ENCODE data around the gene F12.
A peak's percentile ranks its signal among the peaks of the same experiment; 100 is the strongest.
"Not testable (repeated sequence)": the region's sequence is repeated elsewhere in the genome, so short reads cannot be mapped to it uniquely, and the experiment has no call there.

Gene F12

DNA sequence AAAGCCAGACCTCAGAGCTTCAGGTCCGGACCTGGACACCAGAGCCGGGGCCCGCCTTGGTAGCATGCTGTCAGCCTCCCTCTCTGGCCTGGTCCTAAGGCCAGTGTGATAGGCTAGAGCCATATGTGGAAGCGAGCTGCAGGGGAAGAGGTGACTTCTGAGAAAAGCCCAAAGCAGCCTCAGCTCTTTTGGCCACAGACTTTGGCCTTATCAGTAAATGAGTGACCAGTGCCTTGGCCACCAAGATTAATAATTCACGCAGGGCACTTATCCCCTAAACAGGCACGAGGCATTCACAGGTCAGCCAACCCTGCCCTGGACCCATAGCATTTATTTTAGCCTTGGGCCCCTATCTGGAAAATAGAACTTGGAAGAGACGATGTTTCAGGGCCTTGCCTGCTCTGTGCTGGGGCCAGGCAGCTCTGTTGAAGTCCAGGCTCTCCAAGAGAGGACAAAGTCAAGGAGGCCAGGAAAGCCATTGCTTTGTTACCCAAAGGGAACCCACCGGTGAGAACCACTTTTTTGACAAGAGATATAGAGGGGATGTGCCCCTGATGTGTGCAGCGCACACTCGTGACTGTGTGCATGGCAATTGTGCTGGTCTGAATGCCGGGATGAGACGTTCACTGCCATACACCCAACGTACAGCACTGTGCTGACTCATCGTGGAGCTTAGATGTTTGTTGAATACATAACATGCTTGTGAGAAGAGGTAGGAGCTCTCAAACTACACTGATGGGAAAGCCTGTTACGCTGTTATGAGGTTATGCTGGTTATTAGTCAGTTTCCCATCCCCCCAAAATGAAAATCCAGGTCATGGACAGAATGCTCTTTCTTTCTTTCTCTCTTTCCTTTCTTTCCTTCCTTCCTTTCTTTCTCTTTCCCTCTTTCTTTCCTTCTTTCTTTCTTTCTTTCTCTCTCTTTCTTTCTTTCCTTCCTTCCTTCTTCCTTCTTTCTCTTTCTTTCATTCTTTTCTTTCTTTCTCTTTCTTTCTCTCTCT is 30.2 kb downstream of the F12 start:
- DNase-seq = peak in 12 of 42 donors; percentile 36 to 80 (median 50)
- intact Hi-C loops (cut with DNase I) = no loop called here

DNA sequence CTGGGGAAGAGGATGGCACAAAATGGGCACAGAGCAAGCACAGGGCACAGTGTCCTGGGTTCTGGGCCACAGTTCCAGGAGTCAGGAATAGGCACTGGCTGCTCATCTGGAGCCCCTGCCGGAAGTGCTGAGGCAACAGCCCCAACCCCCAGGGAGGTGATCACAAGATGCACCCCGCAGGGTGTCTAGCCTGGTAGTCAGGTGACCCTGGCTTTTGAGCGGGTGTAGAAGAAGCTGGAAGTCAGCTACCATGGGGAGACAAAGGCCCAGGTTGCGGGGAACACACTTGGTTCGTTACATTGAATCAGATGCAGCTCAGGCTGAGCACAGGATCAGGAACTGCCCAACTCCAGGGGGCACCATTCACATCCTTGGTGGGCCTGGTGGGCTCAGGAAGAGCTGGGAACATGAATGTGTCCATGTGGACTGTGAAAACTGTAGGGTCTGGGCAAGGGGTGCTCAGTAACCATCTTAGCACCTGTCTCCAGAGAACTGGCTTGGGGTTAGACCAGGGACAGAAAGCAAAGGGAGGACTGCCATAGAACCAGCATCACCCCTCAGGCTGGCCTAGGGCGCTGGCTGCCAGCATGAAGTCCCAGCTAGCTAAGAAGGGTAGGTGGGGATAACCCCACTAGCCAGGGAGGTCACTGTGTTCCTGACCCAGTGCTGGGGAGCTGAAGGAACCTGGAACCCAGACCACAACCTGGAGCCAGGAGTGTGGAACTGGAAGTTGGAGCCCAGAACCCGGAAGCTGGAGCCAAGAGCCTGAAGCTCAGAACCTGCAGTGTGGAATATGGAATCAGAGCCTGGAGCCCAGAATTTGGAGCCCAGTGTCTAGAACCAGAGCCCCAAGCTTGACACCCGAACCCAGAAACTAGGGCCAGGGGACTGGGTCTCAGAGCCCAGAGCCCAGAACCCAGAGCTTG is 31.2 kb downstream of the F12 start:
- intact Hi-C loops (cut with DNase I) = no loop called here

DNA sequence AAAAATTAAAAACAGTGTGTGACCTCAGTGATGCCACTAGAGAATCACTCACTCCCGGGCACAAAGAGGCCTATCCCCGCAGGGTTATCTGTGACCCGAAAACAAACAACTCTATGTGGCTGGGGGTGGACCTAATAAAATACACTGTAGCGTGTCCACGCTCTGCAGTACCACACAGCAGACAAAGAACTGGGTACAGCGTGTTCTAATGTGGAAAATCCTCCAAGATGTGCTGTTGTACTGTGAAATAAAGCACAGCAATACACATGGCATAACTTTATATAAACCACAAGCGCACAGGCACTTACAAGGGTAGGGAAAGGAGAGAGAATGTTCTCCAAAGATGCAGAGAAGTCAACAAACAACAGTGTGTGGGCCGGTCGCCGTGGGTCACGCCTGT is 33.3 kb downstream of the F12 start:
- intact Hi-C loops (cut with DNase I) = no loop called here
- no peak for DNase-seq

More for the DNA sequence above, 31.2 kb downstream of the F12 start:
- no peak for DNase-seq

DNA sequence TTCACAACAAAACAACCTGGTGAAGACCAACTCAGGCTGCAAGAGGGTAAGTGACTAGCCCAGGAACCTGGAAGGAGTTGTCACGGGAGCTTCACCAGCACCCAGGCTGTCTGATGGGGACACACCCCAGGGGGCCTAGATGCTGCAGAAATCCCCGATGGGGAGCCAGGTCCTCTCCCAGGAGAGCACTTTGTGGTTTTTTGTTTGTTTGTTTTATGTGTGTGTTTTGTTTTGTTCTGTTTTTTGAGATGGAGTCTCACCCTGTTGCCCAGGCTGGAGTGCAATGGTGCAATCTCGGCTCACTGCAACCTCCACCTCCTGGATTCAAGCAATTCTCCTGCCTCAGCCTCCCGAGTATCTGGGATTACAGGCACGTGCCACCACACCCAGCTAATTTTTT is 33.8 kb downstream of the F12 start:
- DNase-seq; intact Hi-C loops (cut with DNase I): not testable (repeated sequence)

DNA sequence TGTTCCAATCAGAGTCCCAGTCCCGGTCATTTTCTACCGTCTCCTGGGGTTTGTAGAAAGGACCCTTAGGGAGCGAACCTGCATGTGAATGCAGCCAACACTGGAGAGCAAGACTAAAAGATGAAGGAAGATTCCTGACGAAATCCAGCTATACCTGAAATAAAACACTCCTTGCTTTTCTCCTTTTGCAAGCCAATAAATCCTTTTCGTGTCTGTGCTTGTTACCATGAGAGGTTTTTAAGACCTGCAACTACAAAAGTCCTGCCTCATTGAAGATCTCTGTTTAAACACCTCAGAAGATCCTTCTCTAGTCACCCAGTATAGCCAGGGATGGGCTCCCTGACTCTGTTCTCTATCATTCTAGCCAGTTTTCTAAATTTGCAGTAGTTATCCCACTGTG is 35.2 kb downstream of the F12 start:
- intact Hi-C loops (cut with DNase I) = no loop called here
- no peak for DNase-seq

DNA sequence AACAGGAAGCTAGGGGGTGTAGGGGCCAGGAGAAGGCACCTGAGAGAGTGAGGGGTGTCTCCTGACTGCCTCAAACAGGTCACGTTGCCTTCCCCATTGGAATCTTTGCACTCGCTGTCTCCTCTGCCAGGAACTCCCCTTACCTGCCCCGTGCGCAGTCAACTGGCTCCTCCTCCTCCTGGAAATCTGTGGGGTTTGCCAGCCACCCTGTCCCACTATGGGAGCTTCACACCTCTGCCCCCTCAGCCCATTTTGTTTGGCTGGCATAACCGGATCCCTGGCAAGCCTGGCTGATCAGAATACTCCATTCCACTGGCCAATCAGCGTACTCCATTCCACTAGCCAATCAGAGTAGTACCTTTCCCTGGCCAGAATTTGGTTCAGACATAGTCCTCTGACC is 35.6 kb downstream of the F12 start:
- intact Hi-C loops (cut with DNase I) = no loop called here
- DNase-seq = no peak

DNA sequence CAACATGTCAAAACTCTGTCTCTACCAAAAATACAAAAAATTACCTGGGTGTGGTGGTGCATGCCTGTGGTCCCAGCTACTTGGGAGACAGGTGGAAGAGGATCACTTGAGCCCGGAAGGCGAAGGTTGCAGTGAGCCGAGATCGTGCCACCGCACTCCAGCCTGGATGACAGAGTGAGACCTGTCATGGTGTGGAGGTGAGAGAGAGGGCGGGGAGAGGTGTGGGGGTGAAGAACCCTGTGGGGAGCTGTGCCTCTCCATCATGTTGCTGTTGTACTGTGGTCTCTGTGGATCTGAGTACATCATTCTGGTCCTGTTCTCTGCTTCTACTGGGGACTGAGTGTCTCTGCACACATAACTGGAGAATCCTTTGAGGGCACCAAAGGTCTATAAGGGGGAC is 36.5 kb downstream of the F12 start:
- intact Hi-C loops (cut with DNase I) = no loop called here
- DNase-seq = peak in 7 of 42 donors; percentile 21 to 65 (median 38)

DNA sequence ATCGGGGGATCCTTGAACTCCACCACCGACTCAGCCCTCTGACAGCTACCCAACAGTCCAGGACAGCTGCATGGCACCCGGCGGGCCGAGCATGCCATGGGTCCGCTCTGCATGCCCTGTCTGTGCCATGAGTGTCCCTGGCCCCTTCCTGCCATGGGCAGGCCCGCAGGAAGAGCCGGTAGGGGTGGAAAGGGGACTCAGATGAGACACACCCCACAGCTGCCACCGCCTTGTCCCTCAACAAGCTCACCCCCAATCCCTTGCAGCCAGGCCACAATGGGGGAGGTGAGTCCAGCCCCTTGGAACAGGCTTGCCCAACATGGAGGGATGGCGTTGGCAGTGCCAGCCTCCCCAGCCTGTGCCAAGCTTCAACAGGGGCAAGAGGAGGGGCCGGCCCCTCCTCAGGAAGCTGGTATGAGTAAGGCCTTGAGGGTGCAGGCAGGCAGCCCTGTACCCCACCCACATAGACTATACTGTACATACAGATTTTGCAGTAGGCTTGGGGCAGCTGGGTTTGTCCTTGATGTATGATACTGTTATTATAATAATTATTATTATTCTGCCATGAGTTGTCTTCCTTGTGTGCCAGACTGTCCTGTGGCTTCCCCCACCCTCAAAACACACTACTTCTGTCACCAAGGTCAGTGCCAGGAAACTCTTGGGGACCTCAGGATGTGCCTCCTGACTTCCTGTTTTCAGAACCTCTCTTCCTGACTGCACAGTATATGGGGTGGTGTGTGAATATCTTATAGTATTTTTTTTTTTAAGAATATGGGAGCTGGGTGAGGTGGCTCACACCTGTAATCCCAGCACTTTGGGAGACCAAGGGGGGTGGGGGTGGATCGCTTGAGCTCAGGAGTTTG is 37.1 kb downstream of the F12 start:
- intact Hi-C loops (cut with DNase I) = no loop called here
- no peak for DNase-seq

DNA sequence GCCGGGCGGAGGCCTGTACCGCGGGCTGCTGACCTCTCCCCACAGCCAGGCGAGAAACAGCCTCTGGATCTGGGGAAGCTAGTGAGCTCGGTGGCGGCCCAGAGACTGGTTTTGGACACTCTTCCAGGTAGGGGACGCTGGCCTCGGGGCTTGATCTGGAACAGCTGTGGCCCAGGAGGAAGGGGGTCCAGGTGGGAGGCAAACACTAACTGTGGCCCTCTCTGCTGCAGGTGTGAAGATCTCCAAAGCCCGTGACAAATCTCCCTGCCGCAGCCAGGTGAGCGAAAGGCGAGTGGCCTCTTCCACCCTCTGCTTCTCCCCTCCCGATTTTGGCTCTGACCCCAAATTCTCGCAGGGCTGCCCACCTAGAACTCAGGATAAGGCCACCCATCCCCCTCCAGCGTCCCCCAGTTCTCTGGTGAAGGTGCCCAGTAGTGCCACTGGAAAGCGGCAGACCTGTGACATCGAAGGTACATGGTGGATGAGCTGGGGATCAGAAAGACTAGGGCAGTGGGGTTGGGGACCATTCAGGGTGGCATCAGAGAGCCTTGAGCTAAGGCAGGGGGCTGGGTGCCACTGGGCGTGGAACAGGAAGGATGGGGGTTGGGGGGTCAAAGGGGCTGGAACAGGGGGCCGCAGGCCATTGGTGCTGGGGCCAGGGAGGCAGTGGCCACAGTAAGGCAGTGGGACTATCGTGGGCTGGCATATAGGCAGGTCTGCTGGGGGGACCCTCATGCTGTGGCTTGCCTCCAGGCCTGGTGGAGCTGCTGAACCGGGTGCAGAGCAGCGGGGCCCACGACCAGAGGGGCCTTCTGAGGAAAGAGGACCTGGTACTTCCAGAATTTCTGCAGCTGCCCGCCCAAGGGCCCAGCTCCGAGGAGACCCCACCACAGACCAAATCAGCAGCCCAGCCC is 38.0 kb downstream of the F12 start:
- intact Hi-C loops (cut with DNase I) = no loop called here
- DNase-seq = no peak

DNA sequence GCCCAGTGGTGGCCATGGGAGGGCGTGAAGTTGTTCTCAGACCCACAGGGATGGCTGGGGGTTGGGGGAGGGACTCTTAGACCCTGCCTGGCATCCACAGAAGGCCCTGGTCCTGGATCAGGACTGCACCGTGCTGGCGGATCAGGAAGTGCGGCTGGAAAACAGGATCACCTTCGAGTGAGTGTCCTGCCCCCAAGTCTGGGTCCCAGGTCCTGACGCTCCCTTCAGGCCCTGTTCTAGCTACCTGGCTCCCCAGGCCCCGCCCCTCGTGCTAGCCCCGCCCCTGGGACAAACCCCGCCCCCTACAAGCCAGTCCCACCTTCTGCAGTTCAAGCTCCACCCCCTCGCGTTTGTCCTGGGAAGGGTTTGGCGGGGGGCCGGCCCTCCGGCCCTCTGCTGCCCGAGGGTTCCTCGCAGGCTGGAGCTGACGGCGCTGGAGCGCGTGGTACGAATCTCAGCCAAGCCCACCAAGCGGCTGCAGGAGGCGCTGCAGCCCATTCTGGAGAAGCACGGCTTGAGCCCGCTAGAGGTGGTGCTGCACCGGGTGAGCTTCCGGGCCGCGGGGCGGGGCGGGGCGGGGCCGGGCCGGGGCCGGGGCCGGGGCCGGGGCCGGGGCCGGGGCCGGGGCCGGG is 38.8 kb downstream of the F12 start:
- peak in 21 of 42 donors; percentile 20 to 71 (median 51) for DNase-seq
- intact Hi-C loops (cut with DNase I) = no loop called here

DNA sequence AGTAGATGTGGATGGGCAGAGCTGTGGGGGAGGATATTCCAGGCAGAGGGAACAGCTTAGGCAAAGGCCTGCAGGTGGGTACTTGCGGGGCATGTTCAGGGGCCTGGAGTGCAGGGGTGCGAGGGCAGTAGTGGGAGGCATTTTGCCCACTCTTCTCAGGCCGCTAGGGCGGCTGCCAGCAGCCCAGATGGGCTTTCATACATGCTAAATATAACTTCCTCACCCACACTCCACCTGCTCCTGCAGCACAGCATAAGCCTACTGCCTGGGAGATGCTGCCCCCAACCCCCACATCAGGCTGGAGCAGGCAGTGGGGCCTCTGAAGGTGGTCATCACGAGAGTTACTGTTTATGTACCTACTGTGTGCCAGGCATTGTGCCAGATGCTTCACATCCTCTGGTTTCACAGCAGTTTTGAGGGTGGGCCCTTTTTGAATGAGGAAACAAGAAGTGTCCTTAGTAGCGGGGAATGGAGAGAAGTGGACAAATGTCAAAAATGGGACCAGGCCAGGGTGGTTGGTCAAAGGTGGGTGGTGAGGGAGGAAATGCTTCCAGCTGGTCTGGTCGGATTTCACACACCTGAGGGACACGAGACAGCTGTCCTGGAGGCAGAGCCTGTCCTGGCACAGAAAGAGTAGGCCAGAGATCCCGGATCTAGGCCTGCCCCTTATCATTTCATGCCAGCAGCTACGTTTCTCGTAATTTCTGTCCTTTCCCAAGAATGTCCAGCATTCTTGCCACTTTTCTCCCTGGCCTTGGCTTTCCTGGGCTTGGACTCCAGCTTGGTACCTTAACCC is 39.5 kb downstream of the F12 start:
- DNase-seq = no peak
- intact Hi-C loops (cut with DNase I) = no loop called here

DNA sequence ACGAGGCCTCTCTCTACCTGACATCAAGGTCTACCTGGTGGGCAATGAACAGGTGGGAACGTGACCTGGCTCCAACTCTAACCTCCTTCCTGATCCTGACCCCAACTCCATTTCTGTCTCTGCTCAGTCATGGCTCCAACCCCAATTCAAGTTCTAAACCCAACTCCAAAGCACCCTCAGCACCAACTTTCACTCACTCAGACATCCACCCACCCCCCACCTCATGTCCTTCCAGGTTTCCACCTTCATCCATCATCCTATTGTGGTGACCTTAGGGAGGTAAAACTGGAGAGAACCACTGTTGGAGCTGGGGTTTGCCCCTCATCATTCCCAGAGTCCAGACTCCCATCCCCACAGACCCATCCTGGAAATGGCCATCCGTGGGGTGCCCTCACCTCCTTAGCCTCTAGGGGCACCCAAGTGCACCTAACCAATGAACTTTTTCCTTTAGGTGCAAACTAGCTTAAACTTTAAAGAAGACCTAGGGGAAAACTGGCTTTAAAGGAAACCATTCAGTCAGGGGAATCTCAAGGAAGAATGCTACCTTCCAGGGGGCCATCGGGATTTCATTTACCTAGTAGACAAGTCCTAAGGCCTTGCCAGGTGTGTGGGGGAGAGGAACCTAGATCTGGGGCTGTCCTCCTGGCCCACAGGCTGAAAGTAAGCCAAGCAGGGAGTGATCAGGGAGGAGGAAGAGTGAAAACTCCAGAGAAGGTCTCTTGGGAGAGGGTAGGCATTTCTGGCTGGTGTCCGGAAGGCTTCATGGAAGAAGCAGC is 40.3 kb downstream of the F12 start:
- no peak for DNase-seq
- intact Hi-C loops (cut with DNase I) = no loop called here

DNA sequence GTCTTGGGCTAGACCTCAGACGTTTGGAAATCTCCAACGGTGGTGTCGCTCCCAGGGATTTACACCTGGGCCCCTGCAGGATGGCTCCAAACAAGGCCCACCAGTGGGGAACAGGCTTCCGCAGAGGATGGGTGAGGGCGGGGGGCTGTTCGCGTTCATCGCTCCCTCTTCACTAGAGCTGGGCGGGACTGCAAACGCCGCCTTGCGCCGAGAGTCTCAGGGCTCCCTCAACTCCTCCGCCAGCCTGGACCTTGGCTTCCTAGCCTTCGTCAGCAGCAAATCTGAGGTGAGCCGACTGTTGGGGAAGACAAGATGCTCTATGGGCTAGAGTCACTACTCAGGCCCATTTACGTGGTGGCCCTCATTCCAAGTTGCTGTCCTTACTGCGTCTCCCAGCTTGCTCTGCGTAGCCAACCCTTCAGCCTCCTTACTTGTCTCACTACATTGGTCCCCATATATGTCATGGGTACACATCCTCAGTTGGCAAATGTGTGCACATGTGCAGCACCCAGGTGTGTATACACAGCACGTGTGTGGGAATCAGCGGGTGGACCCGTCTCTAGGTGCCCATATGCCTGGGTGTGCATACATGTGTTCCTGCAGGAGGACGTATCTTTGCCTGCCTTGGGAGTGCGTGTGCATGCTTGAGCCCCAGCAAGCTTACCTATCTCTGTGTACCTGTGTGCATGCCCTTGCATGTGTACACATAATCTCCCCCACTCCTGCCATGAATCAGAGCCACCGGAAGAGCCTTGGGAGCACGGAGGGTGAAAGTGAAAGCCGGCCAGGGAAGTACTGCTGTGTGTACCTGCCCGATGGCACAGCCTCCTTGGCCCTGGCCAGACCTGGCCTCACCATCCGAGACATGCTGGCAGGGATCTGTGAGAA is 41.1 kb downstream of the F12 start:
- intact Hi-C loops (cut with DNase I) = no loop called here

DNA sequence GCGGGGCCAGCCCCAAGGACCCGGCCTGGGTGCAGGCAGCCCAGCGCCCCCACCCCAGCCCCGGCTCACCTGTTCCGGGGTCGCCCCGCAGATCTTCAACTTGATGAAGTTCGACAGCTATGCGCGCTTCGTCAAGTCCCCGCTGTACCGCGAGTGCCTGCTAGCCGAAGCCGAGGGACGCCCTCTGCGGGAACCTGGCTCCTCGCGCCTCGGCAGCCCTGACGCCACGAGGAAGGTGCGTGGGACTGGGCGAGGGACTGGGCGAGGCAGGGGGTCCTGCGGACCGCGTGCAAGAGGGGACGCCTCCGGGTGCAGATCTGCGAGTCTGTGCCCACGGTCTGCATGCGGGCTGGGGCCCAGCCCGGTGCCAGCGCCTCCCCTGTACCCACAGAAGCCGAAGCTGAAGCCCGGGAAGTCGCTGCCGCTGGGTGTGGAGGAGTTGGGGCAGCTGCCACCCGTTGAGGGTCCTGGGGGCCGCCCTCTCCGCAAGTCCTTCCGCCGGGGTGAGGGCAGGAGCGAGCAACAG is 42.0 kb downstream of the F12 start:
- DNase-seq = peak in 1 of 42 donors; percentile 54
- intact Hi-C loops (cut with DNase I) = no loop called here

More for the DNA sequence above, 41.1 kb downstream of the F12 start:
- DNase-seq = no peak
